Activated CD4-positive, alpha-beta T cell treated with anti-CD3 and anti-CD28 coated beads, Interleukin-2, amount 50 U/mL, for 4 hours (primary cell): ENCODE results near the gene KCNQ1.

Source experiments
- DNase-seq, 2 experiments: peaks; one replicate each; pipeline ENCODE4 v3.0.0-alpha.2; 2020

Gene KCNQ1

DNA sequence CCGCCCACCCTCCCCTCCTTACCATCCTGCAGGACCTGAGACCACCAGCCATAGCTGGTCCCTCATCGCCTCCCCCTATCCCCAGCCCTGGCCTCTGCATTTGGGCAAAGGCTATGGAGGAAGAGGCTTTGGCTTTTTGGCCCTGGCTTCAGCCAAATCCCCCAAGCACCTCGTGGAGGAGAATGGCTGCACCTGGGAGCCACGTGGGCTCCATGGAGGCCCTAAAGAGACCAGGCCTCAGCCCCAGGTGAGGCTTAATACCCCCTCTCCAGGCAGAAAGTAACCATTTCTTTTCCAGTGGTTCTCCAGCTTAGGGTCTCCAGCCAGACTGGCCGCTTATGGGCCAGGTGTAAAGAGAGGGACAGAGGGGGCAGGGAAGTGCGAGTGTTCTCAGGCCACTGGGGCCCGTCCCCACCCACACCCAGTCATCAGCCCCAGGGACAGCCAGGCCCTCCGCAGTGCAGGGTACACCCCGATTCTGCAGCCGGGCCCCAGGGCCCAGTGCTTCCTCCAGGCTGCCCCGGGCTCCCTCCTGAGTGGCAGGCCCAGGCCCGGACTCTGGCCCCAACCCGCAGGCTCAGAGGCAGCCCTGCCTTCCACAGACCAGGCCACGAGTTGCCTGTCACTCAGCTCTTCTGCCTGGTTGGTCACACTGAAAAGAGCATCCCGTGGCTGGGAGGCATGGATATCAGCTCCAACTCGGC lies 414.3 kb downstream of the KCNQ1 start:
- no peak for DNase-seq

DNA sequence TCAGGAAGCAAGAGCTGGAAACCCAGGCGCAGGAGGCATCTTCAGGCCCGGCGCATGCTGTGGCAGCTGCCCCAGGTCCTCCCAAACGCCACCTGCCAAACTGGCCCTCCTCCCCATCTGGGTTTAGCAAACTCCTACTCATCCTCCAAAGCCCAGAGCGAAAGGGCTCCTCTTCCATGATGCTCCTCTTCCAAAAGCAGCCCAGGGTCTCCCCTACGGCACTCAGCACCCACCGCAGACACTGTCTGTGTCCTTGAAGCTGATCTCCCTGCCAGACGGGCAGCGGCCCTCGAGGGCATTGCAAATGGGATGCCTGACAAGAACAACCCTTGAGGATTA lies 414.9 kb downstream of the KCNQ1 start:
- DNase-seq = no peak

GRCh38 chr11:2860636-2861035 lies 415.8 kb downstream of the KCNQ1 start:
- no peak for DNase-seq

DNA sequence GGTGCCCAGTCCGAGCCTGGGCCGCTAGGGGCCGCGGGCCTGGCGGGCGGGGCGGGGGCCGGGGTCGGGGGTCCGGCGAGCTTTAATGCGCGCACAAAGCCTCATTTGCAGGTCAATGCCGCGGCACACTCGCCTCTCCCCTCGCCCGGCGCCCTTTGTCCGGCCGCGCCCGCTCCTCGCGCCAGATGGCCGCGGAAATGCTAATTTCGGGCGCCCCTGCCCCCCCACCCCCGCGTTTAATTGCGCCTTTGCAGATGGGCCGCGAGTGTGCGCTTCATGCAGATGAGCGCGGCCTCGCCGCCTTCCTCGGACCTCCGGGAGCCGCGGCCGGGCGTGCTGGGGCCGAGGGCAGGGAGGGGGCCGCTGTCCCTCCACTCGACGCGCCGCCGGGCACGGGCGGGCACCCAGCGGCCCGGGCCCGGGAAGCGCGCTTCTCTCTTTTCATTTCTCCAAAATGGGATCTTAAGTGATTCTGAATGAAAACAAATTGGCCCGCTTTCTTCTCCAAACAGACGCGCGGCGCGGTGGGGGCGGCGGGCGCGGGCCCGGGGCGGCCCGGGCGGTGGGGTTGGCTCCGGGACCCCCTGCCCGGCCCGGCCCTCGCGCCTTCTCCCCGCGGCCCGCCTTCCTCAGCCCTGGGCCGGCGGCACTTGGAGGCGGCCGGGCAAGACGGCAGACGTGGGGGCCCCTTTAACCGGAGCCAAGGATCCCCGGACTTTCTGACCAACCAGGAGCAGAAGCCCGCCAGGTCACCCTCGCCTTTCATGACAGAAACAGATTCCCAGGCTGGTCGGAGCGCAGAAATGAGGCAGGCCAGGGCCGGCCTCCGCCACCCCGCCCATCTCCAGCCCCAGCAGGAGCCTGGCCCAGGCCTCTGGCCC lies 417.8 kb downstream of the KCNQ1 start:
- DNase-seq = no peak

GRCh38 chr11:2863276-2863618 lies 418.4 kb downstream of the KCNQ1 start:
- no peak for DNase-seq

DNA sequence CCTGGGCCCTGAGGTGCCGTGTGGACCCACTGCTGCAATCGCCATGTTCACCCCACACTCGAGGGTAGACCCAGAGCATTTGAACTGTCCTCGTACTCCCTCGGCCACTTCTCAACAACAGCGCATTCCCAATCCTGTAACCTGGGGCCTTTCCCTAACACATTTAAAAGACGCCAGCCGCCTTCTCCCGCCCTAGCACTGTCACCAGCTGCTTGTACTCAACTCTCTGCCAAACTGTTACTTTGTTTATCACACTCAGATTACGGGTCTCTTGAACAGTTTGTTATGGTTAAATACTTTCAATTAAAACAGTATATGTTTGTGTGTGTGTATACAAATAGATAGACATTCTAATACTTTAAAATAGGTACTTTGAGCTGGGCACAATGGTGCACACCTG lies 420.1 kb downstream of the KCNQ1 start:
- no peak for DNase-seq

- no peak for DNase-seq
Measured at GRCh38 chr11:2865922-2866577, 421.2 kb downstream of the KCNQ1 start.

DNA sequence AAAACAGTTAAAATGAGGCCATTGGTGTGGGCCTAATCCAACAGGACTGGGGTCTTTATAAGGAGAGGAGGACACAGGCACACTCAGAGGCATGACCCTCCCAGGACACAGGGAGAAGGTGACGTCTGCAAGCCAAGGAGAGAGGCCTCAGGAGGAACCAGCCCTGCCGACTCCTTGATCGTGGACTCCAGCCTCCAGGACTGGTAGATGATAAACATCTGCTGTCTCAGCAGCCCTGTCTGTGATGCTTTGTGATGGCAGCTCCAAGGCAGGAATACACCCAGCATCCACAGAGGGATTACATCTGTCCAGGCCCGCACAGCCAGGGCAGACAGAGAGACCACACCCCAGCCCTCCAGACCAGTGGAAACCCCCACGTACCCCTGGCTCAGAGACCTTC lies 422.3 kb downstream of the KCNQ1 start:
- DNase-seq = no peak

DNA sequence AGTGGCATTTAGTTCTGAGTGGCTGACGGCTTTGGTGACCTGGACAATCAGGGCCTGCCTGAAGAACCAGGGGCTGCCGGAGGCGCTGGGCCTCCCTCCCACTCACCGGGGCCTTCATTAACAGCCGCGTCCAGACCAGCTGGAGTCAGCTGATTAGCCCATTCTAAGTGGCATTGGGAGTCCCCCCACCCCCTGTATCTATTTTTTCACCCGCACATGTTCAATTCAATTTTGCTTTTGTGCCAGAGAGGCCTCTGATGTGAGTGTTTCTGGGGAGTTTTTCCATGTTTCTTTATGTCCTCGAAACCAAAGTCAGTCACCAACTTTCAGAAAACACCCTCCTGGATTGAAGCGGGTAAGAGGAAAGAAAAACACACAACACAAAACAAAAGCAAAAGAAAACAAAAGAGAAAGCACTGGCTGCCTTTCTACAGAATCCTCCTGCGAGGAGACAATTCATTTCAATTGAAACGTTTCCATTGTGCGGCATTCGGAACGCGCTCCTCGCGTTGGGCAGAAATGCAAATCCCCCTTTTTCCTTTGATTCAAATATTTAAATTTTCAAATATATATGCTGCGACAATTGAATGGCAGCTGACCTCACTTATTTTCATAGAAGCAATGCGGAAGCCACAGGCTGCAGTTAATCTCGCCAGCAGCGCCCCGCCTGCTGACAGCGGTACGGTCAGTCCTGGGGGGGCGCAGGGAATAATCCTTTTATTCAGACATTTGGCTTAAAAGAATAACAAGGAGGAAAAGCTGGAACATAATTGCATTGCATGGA lies 423.1 kb downstream of the KCNQ1 start:
- DNase-seq = no peak

- DNase-seq = no peak
Measured at GRCh38 chr11:2868506-2869133, 423.8 kb downstream of the KCNQ1 start.

DNA sequence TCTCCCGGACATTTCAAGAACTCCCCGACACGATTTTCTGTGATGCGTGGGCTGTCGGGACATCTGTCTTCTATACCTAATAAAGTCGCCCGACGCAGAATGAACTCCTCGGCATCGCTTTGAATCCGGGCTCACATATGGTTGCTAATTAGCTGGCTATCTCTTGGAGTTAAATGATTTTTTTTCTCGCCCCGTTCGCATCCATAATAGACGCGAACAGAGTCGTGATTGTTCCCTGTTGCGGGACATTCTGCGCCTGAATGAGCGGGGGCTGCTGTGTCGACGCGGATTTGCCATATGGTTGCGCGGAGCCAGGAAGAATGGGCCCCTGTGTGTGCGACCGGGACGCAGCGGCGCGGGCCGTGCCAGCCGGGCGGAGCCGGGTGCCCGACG lies 424.3 kb downstream of the KCNQ1 start:
- no peak for DNase-seq

GRCh38 chr11:2869561-2870427 lies 425.0 kb downstream of the KCNQ1 start:
- no peak for DNase-seq

- DNase-seq = no peak
Measured at GRCh38 chr11:2870460-2870859, 425.7 kb downstream of the KCNQ1 start.

GRCh38 chr11:2870969-2871680 lies 426.3 kb downstream of the KCNQ1 start:
- DNase-seq = no peak

DNA sequence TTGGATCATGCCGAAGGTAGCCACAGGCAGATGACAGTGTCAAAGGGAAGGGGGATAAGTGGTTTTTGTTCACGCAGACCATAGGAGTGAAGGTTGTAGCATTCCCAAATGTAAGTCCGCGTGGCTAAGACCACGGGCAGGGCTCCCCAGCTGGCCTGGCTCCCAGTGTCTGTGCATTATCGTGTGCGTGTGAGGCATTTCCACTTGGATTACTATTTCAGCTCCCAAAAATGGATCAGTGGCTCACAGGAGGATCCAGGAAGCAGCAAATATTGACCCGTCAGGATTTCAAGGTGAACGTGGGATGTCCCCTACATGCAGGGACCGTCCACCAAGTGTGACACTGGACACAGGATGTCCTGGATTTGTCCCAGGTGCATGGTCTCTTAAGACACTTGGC lies 430.2 kb downstream of the KCNQ1 start:
- no peak for DNase-seq

GRCh38 chr11:2877474-2877873 lies 432.7 kb downstream of the KCNQ1 start:
- DNase-seq = no peak

DNA sequence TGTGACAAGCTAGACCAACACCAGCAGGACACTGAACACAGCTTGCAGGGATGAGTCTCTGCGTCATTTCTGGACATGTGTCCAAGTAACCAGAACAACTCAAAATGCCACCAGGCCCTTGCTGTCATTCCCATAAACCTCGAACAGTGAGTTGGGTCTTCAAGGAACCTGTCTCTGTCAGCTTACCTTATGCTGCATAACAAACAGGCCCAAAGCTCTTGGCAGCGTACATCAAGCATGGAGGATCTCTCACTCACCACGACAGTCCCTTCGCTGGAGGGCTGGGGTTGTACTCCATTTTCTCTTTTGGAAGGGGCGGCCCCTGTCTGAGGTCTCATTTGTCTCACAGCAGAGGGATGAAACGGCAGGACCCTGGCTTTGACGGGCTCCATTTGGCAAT lies 434.0 kb downstream of the KCNQ1 start:
- DNase-seq = no peak

GRCh38 chr11:2880646-2881045 lies 435.8 kb downstream of the KCNQ1 start:
- no peak for DNase-seq

DNA sequence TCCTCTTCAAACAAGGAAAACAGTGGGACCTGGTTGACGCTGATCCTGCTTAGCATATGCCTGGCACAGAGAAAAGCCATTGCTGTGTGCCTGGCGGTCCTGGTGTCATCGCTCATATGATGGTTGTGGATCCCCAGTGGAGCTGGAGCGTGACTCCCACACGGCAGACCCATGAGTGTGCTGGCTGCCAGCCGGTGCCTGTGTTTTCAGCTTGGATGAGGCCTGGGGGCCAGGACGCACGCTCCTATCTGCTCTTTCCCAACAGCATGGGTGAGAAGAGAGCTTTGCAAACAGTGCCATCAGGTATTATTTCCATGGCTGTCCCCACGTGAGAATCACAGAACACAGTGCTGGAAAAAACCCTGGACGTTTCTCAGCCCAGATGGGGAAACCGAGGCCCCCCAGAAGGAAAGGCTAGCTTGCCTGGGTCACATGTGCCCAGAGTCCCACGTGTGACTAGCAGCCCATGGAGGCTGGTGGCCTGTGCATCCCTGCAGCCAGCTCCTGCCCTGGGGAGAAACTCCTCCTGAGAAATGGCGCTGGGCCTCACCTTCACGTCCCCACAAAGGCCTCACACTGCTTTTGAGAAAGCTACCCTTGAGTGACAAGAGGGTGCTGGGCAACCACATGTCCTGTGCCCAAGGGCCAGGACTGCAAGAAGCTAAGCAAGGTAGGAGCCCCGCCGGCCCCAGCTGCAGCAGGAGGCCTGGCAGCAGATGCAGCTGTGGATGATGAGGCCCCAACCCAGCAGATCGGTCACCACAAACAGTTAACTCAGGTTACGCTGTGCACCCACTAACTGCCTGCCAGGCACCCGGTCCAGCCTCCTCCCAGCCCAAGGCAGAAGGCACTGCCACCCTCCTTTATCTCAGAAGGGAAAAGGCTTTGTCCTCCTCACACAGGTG lies 436.5 kb downstream of the KCNQ1 start:
- DNase-seq = no peak

- DNase-seq = no peak
Measured at GRCh38 chr11:2881981-2882375, 437.2 kb downstream of the KCNQ1 start.
